ENCODE data around the gene EDIL3. TPM values are rescaled to one million over a fixed set of nuclear protein-coding genes. Genes with fewer than 3 reads are reported as not detected.

Gene EDIL3
- total RNA-seq: 4.9 TPM

- ATAC-seq: peak; percentile 50
Observed at GRCh38 chr5:84384604-84385575, at the start of gene EDIL3. Gene EDIL3, minus strand, starts transcription at chr5:84384880. Its CDS starts 506 bp downstream, at chr5:84384374.

- no peak for ATAC-seq
Observed at GRCh38 chr5:84433461-84433860, 48.8 kb upstream of the EDIL3 start.

- ATAC-seq: peak; percentile 69
Observed at GRCh38 chr5:84430863-84431663, 46.4 kb upstream of the EDIL3 start.

- peak; percentile 73 for ATAC-seq
Observed at GRCh38 chr5:84430079-84430478, 45.4 kb upstream of the EDIL3 start.

- ATAC-seq: no peak
Observed at GRCh38 chr5:84425365-84425881, 40.7 kb upstream of the EDIL3 start.

GRCh38 chr5:84419742-84420141, 35.1 kb upstream of the EDIL3 start:
- ATAC-seq: no peak

GRCh38 chr5:84411832-84412605, 27.3 kb upstream of the EDIL3 start:
- ATAC-seq: peak; percentile 100

- ATAC-seq: no peak
Observed at GRCh38 chr5:84406111-84406510, 21.4 kb upstream of the EDIL3 start.

GRCh38 chr5:84403773-84404172, 19.1 kb upstream of the EDIL3 start:
- peak; percentile 92 for ATAC-seq

- ATAC-seq: no peak
Observed at GRCh38 chr5:84397385-84397784, 12.7 kb upstream of the EDIL3 start.

- ATAC-seq: peak; percentile 99
Observed at GRCh38 chr5:84393969-84394368, 9.3 kb upstream of the EDIL3 start.

- ATAC-seq: no peak
Observed at GRCh38 chr5:84392836-84393235, 8.2 kb upstream of the EDIL3 start.

GRCh38 chr5:84385705-84386104, 1.0 kb upstream of the EDIL3 start:
- no peak for ATAC-seq

- ATAC-seq: peak; percentile 50
Observed at GRCh38 chr5:84383816-84384603, 670 bp downstream of the EDIL3 start.

GRCh38 chr5:84383296-84383815, 1.3 kb downstream of the EDIL3 start:
- no peak for ATAC-seq

- ATAC-seq: peak; percentile 81
Observed at GRCh38 chr5:84382363-84383295, 2.1 kb downstream of the EDIL3 start.

- peak; percentile 46 for ATAC-seq
Observed at GRCh38 chr5:84381502-84382362, 2.9 kb downstream of the EDIL3 start.

- no peak for ATAC-seq
Observed at GRCh38 chr5:84379749-84380148, 4.9 kb downstream of the EDIL3 start.

GRCh38 chr5:84378961-84379360, 5.7 kb downstream of the EDIL3 start:
- ATAC-seq: no peak

Data from esophagus mucosa (tissue), 1 donor.